ENCODE measurements around the gene PDK1. TPM values are rescaled to one million over a fixed set of nuclear protein-coding genes. Genes with fewer than 3 reads are reported as not detected.

Gene PDK1
- total RNA-seq, 2 donors from 2014 or later, result 8.0 to 17.5 TPM

GRCh38 chr2:172635548-172635947 is 79.7 kb downstream of the PDK1 start:
- DNase-seq (no peak), ATAC-seq (no peak)
- H3K27me3 ChIP-seq, result no peaks in the 10 kb centered on the region
- no peaks in the 10 kb centered on the region for H3K9me3 ChIP-seq
- H3K4me3 ChIP-seq, result no peak overlapping the region
- 95 to 96% methylated on average over 5 of the region's 5 CpGs for WGBS, 2 donors
- no peaks in the 10 kb centered on the region for H3K36me3 ChIP-seq (replicated peaks in 1 of 2; ENCODE audit: insufficient read depth in 1 of 2, low read depth in 2 of 2)
- TF ChIP-seq POLR2A (IDR thresholded peaks at IDR 0.05), result no peak
- TF ChIP-seq, protein P1, sequence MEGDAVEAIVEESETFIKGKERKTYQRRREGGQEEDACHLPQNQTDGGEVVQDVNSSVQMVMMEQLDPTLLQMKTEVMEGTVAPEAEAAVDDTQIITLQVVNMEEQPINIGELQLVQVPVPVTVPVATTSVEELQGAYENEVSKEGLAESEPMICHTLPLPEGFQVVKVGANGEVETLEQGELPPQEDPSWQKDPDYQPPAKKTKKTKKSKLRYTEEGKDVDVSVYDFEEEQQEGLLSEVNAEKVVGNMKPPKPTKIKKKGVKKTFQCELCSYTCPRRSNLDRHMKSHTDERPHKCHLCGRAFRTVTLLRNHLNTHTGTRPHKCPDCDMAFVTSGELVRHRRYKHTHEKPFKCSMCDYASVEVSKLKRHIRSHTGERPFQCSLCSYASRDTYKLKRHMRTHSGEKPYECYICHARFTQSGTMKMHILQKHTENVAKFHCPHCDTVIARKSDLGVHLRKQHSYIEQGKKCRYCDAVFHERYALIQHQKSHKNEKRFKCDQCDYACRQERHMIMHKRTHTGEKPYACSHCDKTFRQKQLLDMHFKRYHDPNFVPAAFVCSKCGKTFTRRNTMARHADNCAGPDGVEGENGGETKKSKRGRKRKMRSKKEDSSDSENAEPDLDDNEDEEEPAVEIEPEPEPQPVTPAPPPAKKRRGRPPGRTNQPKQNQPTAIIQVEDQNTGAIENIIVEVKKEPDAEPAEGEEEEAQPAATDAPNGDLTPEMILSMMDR (IDR thresholded peaks at IDR 0.05), result no peak
- intact Hi-C loops (cut with DNase I), result no loop called here
- H3K4me1 ChIP-seq, result no peaks in the 10 kb centered on the region
- no peak overlapping the region for H3K27ac ChIP-seq

GRCh38 chr2:172639256-172639655 is 83.4 kb downstream of the PDK1 start:
- intact Hi-C loops (cut with DNase I), result no loop called here
- Histone ChIP-seq H3K9me3 (no peaks in the 10 kb centered on the region), H3K27ac (no peak overlapping the region), H3K4me1 (no peaks in the 10 kb centered on the region), H3K36me3 (replicated peaks in 1 of 2; ENCODE audit: insufficient read depth in 1 of 2, low read depth in 2 of 2) (no peaks in the 10 kb centered on the region), H3K27me3 (no peaks in the 10 kb centered on the region), H3K4me3 (no peak overlapping the region)
- no peak for ATAC-seq
- no peak for DNase-seq
- TF ChIP-seq, protein P1 (IDR thresholded peaks at IDR 0.05), result no peak
- no peak for TF ChIP-seq POLR2A (IDR thresholded peaks at IDR 0.05)
- 70 to 93% methylated on average over 3 of the region's 3 CpGs for WGBS, 2 donors

- intact Hi-C loops (cut with DNase I), result no loop called here
- TF ChIP-seq, protein P1 (IDR thresholded peaks at IDR 0.05), result no peak
- TF ChIP-seq POLR2A (IDR thresholded peaks at IDR 0.05), result no peak
- WGBS, 2 donors, result 72 to 77% methylated on average over 2 of the region's 2 CpGs
- DNase-seq (no peak), ATAC-seq (no peak)
- Histone ChIP-seq H3K36me3 (replicated peaks in 1 of 2; ENCODE audit: insufficient read depth in 1 of 2, low read depth in 2 of 2) (no peaks in the 10 kb centered on the region), H3K27me3 (no peaks in the 10 kb centered on the region), H3K27ac (no peak overlapping the region), H3K4me3 (no peak overlapping the region), H3K4me1 (no peaks in the 10 kb centered on the region), H3K9me3 (no peaks in the 10 kb centered on the region)
These were observed 83.9 kb downstream of the PDK1 start for GRCh38 chr2:172639823-172640222.

- H3K4me3 ChIP-seq, result no peak overlapping the region
- H3K27me3 ChIP-seq, result no peaks in the 10 kb centered on the region
- no peaks in the 10 kb centered on the region for H3K9me3 ChIP-seq
- H3K36me3 ChIP-seq (replicated peaks in 1 of 2; ENCODE audit: insufficient read depth in 1 of 2, low read depth in 2 of 2), result no peaks in the 10 kb centered on the region
- no peak for DNase-seq
- no peak overlapping the region for H3K27ac ChIP-seq
- intact Hi-C loops (cut with DNase I), result no loop called here
- ATAC-seq, result no peak
- no peak for TF ChIP-seq POLR2A (IDR thresholded peaks at IDR 0.05)
- TF ChIP-seq, protein P1 (IDR thresholded peaks at IDR 0.05), result no peak
- H3K4me1 ChIP-seq, result no peaks in the 10 kb centered on the region
These were observed 84.5 kb downstream of the PDK1 start for GRCh38 chr2:172640389-172640788.

DNA sequence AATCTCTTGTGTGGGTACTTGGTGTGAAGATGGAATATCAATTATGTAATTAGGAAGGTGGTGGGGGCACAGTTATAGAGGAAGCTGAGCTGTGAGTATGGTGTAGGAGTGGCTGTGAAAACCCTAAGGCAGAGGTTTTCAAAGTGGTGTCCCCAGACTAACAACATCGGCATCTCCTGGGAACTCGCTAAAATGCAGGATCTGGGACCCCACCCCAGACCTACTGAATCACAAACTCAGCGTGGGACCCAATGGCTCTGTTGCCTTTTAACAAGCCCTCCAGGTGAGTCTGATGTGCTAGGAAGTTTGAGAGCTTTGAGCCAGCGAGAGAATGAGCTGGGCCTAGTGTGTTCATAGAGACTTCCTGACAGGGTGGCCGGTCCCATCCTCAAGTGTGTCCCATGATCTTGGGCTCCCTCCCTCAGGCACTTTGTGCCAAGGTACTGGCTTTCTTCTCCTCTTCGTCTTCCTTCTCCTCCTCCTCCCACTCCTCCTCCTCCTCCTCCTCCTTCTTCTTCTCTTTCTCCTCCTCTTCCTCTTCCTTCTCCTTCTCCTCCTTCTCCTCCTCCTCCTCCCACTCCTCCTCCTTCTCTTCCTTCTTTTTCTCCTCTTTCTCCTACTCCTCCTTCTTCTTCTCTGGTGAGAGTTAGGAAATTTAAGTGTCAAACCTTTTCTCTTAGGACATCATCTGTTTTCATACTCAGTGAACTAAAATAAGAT is 86.6 kb downstream of the PDK1 start:
- Histone ChIP-seq H3K4me1 (no peaks in the 10 kb centered on the region), H3K27me3 (no peaks in the 10 kb centered on the region), H3K36me3 (replicated peaks in 1 of 2; ENCODE audit: insufficient read depth in 1 of 2, low read depth in 2 of 2) (no peaks in the 10 kb centered on the region), H3K4me3 (no peak overlapping the region), H3K27ac (no peak overlapping the region), H3K9me3 (no peaks in the 10 kb centered on the region)
- DNase-seq (no peak), ATAC-seq (no peak)
- TF ChIP-seq, protein P1 (IDR thresholded peaks at IDR 0.05), result no peak
- no peak for TF ChIP-seq POLR2A (IDR thresholded peaks at IDR 0.05)
- intact Hi-C loops (cut with DNase I), result no loop called here
- 84 to 88% methylated on average over 6 of the region's 6 CpGs for WGBS, 2 donors
